HFFc6 (cell line): Measurements from ENCODE around the gene CD7. TPM values are rescaled to one million over a fixed set of nuclear protein-coding genes. Genes with fewer than 3 reads are reported as not detected.

Experiments used
- DNase-seq: peaks from one replicate; pipeline ENCODE4 v3.0.0-alpha.2; 2018
- H3K27ac Mint-ChIP-seq: 2 replicates; pipeline ENCODE4 v1.8.0; 2020; ENCODE audit warnings: mild to moderate bottlenecking, mixed read lengths
- H3K27me3 Mint-ChIP-seq: 2 replicates; pipeline ENCODE4 v1.8.0; 2021; ENCODE audit warnings: mild to moderate bottlenecking, moderate library complexity, mixed read lengths; ENCODE audit not compliant: insufficient read depth
- H3K36me3 Mint-ChIP-seq: 2 replicates; pipeline ENCODE4 v1.8.0; 2021; ENCODE audit warnings: low read depth, mixed read lengths
- H3K4me1 Mint-ChIP-seq: 2 replicates; pipeline ENCODE4 v1.8.0; 2020; ENCODE audit warnings: low read depth, mixed read lengths
- H3K4me3 Mint-ChIP-seq: 2 replicates; pipeline ENCODE4 v1.8.0; 2020; ENCODE audit warnings: mild to moderate bottlenecking, moderate library complexity, mixed read lengths
- H3K9me3 Mint-ChIP-seq: 2 replicates; pipeline ENCODE4 v1.8.0; 2020; ENCODE audit warnings: mild to moderate bottlenecking, mixed read lengths
- total RNA-seq, 6 experiments: library from RNA; stranded (reverse); fragmentation: NEBNext Ultra II Directional; extraction: Animal tissue kit (Norgen Biotek cat#: 25700); gene quantifications; 2 replicates in 1 of 6; 3 replicates in 5 of 6; pipeline ENCODE4 v1.2.3, GENCODE V29; 2021
- TF ChIP-seq, protein P1 (sequence below): fragments of 200-600 bp; sonication (generic); IDR thresholded peaks from 2 replicates; pipeline ENCODE4 v1.5.0; 2021; ENCODE audit warnings: antibody characterized with exemption, mild to moderate bottlenecking

The CD7 gene
- total RNA-seq, 6 experiments from 2014 or later: 0.20 TPM; not detected in 5

DNA sequence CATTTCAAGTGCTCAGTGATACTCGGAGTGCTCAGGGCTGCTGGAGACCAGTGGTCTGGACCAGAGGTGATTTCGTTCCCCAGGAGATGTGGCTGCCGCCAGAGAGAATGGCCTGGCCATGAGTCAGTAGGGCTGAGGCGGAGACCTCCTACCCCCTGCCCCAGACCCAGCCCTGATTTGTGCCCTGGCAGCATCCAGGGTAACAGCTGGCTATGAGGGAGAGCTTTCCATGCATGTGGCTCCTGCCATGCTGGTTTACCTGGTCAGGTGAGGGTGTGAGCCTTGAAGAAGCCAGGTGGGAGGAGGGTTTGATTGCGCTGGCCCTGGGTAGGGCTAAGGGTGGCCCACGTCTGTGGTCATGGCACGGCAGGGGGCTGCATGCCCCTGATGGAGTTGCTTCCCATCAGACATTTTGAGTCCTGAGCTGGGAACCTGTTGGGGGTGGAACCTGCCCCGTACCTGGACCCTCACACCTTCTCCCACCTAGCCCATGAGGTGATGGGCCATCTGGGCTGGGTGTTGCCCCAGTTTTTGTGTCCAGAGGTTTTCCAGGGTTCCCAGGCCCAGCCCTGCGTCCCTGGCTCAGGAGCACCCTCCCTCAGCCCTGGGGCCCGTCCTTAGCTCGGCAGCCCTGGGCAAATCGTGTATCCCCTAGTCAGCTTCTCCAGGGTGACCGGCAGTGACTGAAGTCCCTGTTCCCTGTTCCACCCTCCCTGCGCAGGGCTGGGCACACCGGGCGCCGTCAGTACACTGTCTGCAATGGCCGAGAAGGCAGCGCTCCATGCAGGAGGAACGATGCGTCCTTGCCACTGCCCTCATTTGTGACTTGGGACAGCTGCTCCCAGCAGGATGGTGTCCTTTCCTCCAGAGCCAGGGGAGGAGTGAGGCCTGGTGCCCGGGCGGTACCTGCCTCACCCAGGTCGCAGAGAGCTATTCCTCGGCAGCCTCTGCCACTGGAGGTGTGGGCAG, 34.9 kb downstream of the CD7 start:
- H3K36me3 Mint-ChIP-seq: no peaks in the 10 kb centered on the region
- no peaks in the 10 kb centered on the region for H3K9me3 Mint-ChIP-seq
- no peak overlapping the region for H3K27ac Mint-ChIP-seq
- peaks cover 29% of the 10 kb centered on the region for H3K4me1 Mint-ChIP-seq
- H3K4me3 Mint-ChIP-seq: no peak overlapping the region
- DNase-seq: no peak
- TF ChIP-seq, protein P1, sequence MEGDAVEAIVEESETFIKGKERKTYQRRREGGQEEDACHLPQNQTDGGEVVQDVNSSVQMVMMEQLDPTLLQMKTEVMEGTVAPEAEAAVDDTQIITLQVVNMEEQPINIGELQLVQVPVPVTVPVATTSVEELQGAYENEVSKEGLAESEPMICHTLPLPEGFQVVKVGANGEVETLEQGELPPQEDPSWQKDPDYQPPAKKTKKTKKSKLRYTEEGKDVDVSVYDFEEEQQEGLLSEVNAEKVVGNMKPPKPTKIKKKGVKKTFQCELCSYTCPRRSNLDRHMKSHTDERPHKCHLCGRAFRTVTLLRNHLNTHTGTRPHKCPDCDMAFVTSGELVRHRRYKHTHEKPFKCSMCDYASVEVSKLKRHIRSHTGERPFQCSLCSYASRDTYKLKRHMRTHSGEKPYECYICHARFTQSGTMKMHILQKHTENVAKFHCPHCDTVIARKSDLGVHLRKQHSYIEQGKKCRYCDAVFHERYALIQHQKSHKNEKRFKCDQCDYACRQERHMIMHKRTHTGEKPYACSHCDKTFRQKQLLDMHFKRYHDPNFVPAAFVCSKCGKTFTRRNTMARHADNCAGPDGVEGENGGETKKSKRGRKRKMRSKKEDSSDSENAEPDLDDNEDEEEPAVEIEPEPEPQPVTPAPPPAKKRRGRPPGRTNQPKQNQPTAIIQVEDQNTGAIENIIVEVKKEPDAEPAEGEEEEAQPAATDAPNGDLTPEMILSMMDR: no peak
- no peaks in the 10 kb centered on the region; the same call in 1 of the 2 replicates for H3K27me3 Mint-ChIP-seq

DNA sequence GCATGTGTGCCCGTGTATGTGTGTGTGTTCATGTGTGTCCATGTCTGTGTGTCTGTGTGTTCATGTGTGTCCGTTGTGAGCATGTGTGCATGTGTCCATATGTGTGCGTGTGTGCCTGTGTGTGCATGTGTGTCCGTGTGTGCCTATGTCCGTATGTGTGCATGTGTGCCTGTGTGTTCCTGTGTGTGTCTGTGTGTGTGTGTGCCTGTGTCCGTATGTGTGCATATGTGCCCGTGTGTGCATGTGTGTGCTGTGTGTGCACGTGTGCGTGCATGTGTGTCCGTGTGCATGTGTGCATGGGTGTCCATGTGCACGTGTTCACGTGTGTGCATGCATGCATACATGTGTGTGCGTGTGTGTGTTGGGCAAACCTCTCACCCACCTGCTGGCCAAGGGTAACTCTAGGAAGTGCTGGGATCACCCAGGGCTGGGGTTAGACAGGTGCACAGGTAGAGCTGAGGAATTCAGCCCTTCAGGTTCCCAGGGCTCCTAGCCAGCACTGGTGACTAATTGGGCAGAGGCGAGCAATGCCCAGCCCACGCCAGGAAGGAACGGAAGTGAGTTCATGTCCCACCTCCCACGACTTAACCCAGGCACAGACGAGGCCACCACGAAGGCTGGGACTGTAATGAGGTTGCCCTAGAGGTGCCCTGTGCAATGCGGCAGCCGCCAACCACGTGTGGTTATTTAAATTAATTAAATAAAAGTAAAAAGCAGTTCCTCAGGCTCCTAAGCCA, 35.7 kb downstream of the CD7 start:
- TF ChIP-seq, protein P1: no peak
- H3K4me3 Mint-ChIP-seq: no peak overlapping the region
- peaks cover 28% of the 10 kb centered on the region for H3K4me1 Mint-ChIP-seq
- no peak for DNase-seq
- no peak overlapping the region for H3K27ac Mint-ChIP-seq
- no peaks in the 10 kb centered on the region; the same call in 1 of the 2 replicates for H3K27me3 Mint-ChIP-seq
- no peaks in the 10 kb centered on the region for H3K36me3 Mint-ChIP-seq
- no peaks in the 10 kb centered on the region for H3K9me3 Mint-ChIP-seq

DNA sequence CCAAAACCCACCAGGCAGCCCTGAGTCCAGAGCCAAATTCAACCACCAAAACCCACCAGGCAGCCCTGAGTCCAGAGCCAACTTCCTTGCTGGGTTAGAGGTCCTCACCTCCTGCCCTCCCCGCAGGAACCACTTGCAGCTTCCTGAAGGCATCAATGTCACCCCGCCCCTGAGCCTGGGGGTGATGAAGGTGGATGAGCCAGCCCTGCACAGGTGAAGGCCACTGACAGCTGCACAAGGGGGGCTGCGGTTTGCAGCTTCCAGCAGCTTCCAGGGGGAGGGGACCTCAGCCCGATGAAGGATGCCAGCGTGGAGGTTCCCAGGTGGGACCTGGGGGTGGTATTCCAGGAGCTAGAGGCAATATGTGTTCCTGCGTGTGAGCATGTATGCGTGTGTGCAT, 36.3 kb downstream of the CD7 start:
- Mint-ChIP-seq H3K4me1 (peaks cover 28% of the 10 kb centered on the region), H3K27ac (no peak overlapping the region), H3K4me3 (no peak overlapping the region), H3K27me3 (no peaks in the 10 kb centered on the region; the same call in 1 of the 2 replicates), H3K36me3 (no peaks in the 10 kb centered on the region), H3K9me3 (no peaks in the 10 kb centered on the region)
- TF ChIP-seq, protein P1: no peak
- DNase-seq: no peak

DNA sequence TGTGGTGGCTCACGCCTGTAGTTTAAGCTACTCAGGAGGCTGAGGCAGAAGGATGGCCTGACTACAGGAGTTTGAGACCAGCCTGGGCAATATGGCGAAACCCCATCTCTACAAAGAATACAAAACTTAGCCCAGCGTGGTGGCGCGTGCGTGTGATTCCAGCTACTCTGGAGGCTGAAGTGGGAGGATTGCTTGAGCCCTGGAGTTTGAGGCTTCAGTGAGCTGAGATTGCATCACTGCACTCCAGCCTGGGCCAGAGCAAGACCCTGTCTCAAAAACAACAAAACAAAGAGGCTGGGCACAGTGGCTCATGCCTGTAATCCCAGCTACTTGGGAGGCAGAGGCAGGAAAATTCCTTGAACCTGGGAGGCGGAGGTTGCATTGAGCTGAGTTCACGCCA, 36.9 kb downstream of the CD7 start:
- Mint-ChIP-seq H3K27me3 (no peaks in the 10 kb centered on the region; the same call in 1 of the 2 replicates), H3K4me1 (peaks cover 28% of the 10 kb centered on the region), H3K9me3 (no peaks in the 10 kb centered on the region), H3K4me3 (no peak overlapping the region), H3K36me3 (no peaks in the 10 kb centered on the region), H3K27ac (no peak overlapping the region)
- DNase-seq: no peak
- TF ChIP-seq, protein P1: no peak

DNA sequence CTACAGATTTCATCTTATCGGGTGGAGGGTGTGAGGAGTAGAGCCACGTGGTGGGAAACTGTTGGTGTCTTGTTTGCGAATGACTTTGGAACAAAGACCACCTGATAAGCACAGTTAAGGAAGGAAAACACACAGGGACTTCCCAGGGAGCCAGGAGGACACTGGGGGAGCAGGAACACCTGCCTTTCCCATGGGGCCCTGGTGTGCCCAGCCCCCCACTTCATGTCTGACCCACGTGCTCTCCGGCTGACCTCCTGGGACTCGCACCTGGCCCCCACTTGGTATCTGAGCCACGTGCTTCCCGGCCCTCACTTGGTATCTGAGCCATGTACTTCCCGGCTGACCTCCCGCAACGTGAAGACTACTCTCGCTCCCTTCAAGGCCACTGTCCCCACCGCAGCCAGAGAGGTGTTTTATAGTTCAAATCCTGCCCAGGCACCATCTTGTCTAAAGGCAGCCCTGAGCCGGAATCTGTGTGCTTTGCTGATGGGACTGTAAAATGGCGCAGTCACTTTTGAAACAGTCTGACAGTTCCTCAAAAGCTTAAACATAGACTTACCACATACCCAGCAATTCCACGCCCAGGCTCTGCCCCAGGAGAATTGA, 38.5 kb downstream of the CD7 start:
- H3K4me1 Mint-ChIP-seq: peaks cover 20% of the 10 kb centered on the region
- H3K27ac Mint-ChIP-seq: no peak overlapping the region
- H3K27me3 Mint-ChIP-seq: peaks cover 4% of the 10 kb centered on the region; the same call in 1 of the 2 replicates
- no peak overlapping the region for H3K4me3 Mint-ChIP-seq
- no peak for DNase-seq
- no peaks in the 10 kb centered on the region for H3K9me3 Mint-ChIP-seq
- TF ChIP-seq, protein P1: no peak
- no peaks in the 10 kb centered on the region for H3K36me3 Mint-ChIP-seq
